WTC11 (cell line): ENCODE results near the gene FAM13A. TPM values are rescaled to one million over a fixed set of nuclear protein-coding genes. Genes with fewer than 3 reads are reported as not detected.

ENCODE experiments used
- ATAC-seq: fragments of 200-7000 bp; cut with Tn5 transposase; 2 replicates; pipeline ENCODE4 v1.10.0; 2021; ENCODE audit warnings: mild to moderate bottlenecking, moderate library complexity
- CTCF ChIA-PET: fragments of 300-600 bp; sonication (Branson Sonifier 250); formaldehyde crosslinking; loops from one replicate; lab custom pipeline; 2021; ENCODE audit warnings: antibody characterized with exemption; lab: Charles Lee
- POLR2A ChIA-PET: fragments of 350-600 bp; sonication (Branson Sonifier 250); formaldehyde crosslinking; loops from one replicate; lab custom pipeline; 2021; ENCODE audit warnings: antibody characterized with exemption; lab: Charles Lee
- DNase-seq: peaks from one replicate; pipeline ENCODE4 v3.0.0; 2021; ENCODE audit warnings: low spot score
- H3K27ac Mint-ChIP-seq: 2 replicates; pipeline ENCODE4 v1.8.0; 2021; ENCODE audit warnings: mixed read lengths
- H3K27me3 Mint-ChIP-seq: 2 replicates; pipeline ENCODE4 v1.8.0; 2021; ENCODE audit warnings: low read depth, mild to moderate bottlenecking, moderate library complexity, mixed read lengths
- H3K36me3 Mint-ChIP-seq: 2 replicates; pipeline ENCODE4 v1.8.0; 2021; ENCODE audit warnings: mixed read lengths
- H3K4me1 Mint-ChIP-seq: 2 replicates; pipeline ENCODE4 v1.8.0; 2022; ENCODE audit warnings: mixed read lengths
- H3K4me3 Mint-ChIP-seq: 2 replicates; pipeline ENCODE4 v1.8.0; 2021; ENCODE audit warnings: mild to moderate bottlenecking, moderate library complexity, mixed read lengths
- H3K9me3 Mint-ChIP-seq: 2 replicates; pipeline ENCODE4 v1.8.0; 2021; ENCODE audit warnings: mixed read lengths
- ATF3 ChIP-seq: sonication (generic); formaldehyde crosslinking; conservative IDR thresholded peaks from 2 replicates; pipeline ENCODE4 v1.8.1; 2022; ENCODE audit warnings: mild to moderate bottlenecking, missing genetic modification reagents
- ELF4 ChIP-seq: sonication (generic); formaldehyde crosslinking; IDR thresholded peaks from 2 replicates; pipeline ENCODE4 v1.8.1; 2022; ENCODE audit warnings: low read depth, mild to moderate bottlenecking, moderate library complexity, missing genetic modification reagents
- FOXK1 ChIP-seq: sonication (generic); formaldehyde crosslinking; IDR thresholded peaks from 2 replicates; pipeline ENCODE4 v1.8.0; 2022; ENCODE audit warnings: mild to moderate bottlenecking, moderate library complexity, missing genetic modification reagents
- GRHL2 ChIP-seq: fragments of 250-450 bp; sonication (Bioruptor Pico); IDR thresholded peaks from 2 replicates; pipeline ENCODE4 v1.8.0; 2022; ENCODE audit warnings: mild to moderate bottlenecking, moderate library complexity; ENCODE audit not compliant: insufficient replicate concordance, severe bottlenecking
- GTF2I ChIP-seq: fragments of 250-450 bp; sonication (Bioruptor Pico); conservative IDR thresholded peaks from 2 replicates; pipeline ENCODE4 v1.4.0; 2021; ENCODE audit warnings: mild to moderate bottlenecking
- HMGA2 ChIP-seq: fragments of 250-450 bp; sonication (Bioruptor Pico); IDR thresholded peaks from 2 replicates; pipeline ENCODE4 v1.4.0; 2021; ENCODE audit warnings: mild to moderate bottlenecking, moderate library complexity
- JAZF1 ChIP-seq: fragments of 250-450 bp; sonication (Bioruptor Pico); IDR thresholded peaks from 2 replicates; pipeline ENCODE4 v1.9.0; 2021; ENCODE audit warnings: moderate library complexity, mild to moderate bottlenecking, inconsistent platforms
- KAT7 ChIP-seq: sonication (generic); formaldehyde crosslinking; IDR thresholded peaks from 2 replicates; pipeline ENCODE4 v1.8.1; 2023; ENCODE audit warnings: missing genetic modification reagents, mild to moderate bottlenecking, borderline replicate concordance
- MYBL2 ChIP-seq: sonication (generic); formaldehyde crosslinking; IDR thresholded peaks from 2 replicates; pipeline ENCODE4 v1.8.1; 2023; ENCODE audit warnings: mild to moderate bottlenecking, moderate library complexity, missing genetic modification reagents
- NR2C2 ChIP-seq: sonication (generic); formaldehyde crosslinking; IDR thresholded peaks from 2 replicates; pipeline ENCODE4 v1.8.0; 2022; ENCODE audit warnings: mild to moderate bottlenecking, missing genetic modification reagents
- PRRX2 ChIP-seq: fragments of 250-450 bp; sonication (Bioruptor Pico); IDR thresholded peaks from 2 replicates; pipeline ENCODE4 v1.8.0; 2021; ENCODE audit warnings: mild to moderate bottlenecking
- SP1 ChIP-seq: sonication (generic); formaldehyde crosslinking; conservative IDR thresholded peaks from 2 replicates; pipeline ENCODE4 v1.8.1; 2022; ENCODE audit warnings: missing genetic modification reagents
- TP53 ChIP-seq: sonication (generic); formaldehyde crosslinking; IDR thresholded peaks from 2 replicates; pipeline ENCODE4 v1.8.1; 2023; ENCODE audit warnings: mild to moderate bottlenecking, missing genetic modification reagents
- USF1 ChIP-seq: sonication (generic); formaldehyde crosslinking; IDR thresholded peaks from 2 replicates; pipeline ENCODE4 v1.8.0; 2022; ENCODE audit warnings: mild to moderate bottlenecking, missing genetic modification reagents
- USF2 ChIP-seq: sonication (generic); formaldehyde crosslinking; IDR thresholded peaks from 2 replicates; pipeline ENCODE4 v1.8.1; 2023; ENCODE audit warnings: mild to moderate bottlenecking, missing genetic modification reagents, moderate library complexity
- ZNF138 ChIP-seq: sonication (generic); formaldehyde crosslinking; conservative IDR thresholded peaks from 2 replicates; pipeline ENCODE4 v1.8.1; 2022; ENCODE audit warnings: mild to moderate bottlenecking, moderate library complexity, missing genetic modification reagents
- ZNF219 ChIP-seq: sonication (generic); formaldehyde crosslinking; IDR thresholded peaks from 2 replicates; pipeline ENCODE4 v1.8.0; 2023; ENCODE audit warnings: missing genetic modification reagents, mild to moderate bottlenecking, borderline replicate concordance
- ZNF317 ChIP-seq: sonication (generic); formaldehyde crosslinking; IDR thresholded peaks from 2 replicates; pipeline ENCODE4 v1.8.1; 2023; ENCODE audit warnings: low read depth, mild to moderate bottlenecking, moderate library complexity, missing genetic modification reagents, borderline replicate concordance
- ZNF416 ChIP-seq: fragments of 250-450 bp; sonication (Bioruptor Pico); IDR thresholded peaks from 2 replicates; pipeline ENCODE4 v1.9.0; 2021; ENCODE audit warnings: mild to moderate bottlenecking, inconsistent platforms
- ZNF512 ChIP-seq: sonication (generic); formaldehyde crosslinking; IDR thresholded peaks from 2 replicates; pipeline ENCODE4 v1.8.1; 2022; ENCODE audit warnings: missing genetic modification reagents, borderline replicate concordance
- ZNF671 ChIP-seq: fragments of 250-450 bp; sonication (Bioruptor Pico); IDR thresholded peaks from 2 replicates; pipeline ENCODE4 v1.8.0; 2021; ENCODE audit warnings: mild to moderate bottlenecking
- total RNA-seq: library from RNA; stranded (reverse); gene quantifications from 3 replicates; pipeline ENCODE4 v1.2.3, GENCODE V29; 2021
- TF ChIP-seq, protein P1 (sequence below): sonication (generic); formaldehyde crosslinking; IDR thresholded peaks from 2 replicates; pipeline ENCODE4 v1.8.1; 2022; ENCODE audit warnings: low read depth, missing genetic modification reagents, borderline replicate concordance
- TF ChIP-seq, protein P2 (sequence below): sonication (generic); formaldehyde crosslinking; IDR thresholded peaks from 2 replicates; pipeline ENCODE4 v1.8.0; 2023; ENCODE audit warnings: mild to moderate bottlenecking, missing genetic modification reagents
- TF ChIP-seq, protein P3 (sequence below): sonication (generic); formaldehyde crosslinking; IDR thresholded peaks from 2 replicates; pipeline ENCODE4 v1.8.1; 2022; ENCODE audit warnings: mild to moderate bottlenecking, moderate library complexity, missing genetic modification reagents
- TF ChIP-seq, protein P4 (sequence below): sonication (generic); formaldehyde crosslinking; IDR thresholded peaks from 2 replicates; pipeline ENCODE4 v1.8.1; 2023; ENCODE audit warnings: mild to moderate bottlenecking, missing genetic modification reagents

The FAM13A gene
- total RNA-seq, 1 experiment from 2014 or later: 14.6 TPM

GRCh38 chr4:88955580-88956380, 101.2 kb downstream of the FAM13A start:
- H3K4me3 Mint-ChIP-seq: no peak overlapping the region
- ATAC-seq: no peak
- no peaks in the 10 kb centered on the region for H3K27me3 Mint-ChIP-seq
- H3K27ac Mint-ChIP-seq: 0 out of 2 replicates have a peak overlapping the region, but pooled peaks have one; percentile 10
- TF ChIP-seq SP1 (CRISPR knock-in tag) (no peak), ZNF512 (CRISPR knock-in tag) (no peak), USF1 (no peak), ZNF219 (no peak), ZNF317 (no peak), HMGA2 (CRISPR knock-in tag) (no peak), JAZF1 (CRISPR knock-in tag) (no peak), TP53 (CRISPR knock-in tag) (no peak), NR2C2 (CRISPR knock-in tag) (no peak), KAT7 (no peak), ZNF671 (CRISPR knock-in tag) (no peak), USF2 (no peak), ZNF416 (CRISPR knock-in tag) (no peak), ATF3 (CRISPR knock-in tag) (no peak)
- TF ChIP-seq, protein P1, sequence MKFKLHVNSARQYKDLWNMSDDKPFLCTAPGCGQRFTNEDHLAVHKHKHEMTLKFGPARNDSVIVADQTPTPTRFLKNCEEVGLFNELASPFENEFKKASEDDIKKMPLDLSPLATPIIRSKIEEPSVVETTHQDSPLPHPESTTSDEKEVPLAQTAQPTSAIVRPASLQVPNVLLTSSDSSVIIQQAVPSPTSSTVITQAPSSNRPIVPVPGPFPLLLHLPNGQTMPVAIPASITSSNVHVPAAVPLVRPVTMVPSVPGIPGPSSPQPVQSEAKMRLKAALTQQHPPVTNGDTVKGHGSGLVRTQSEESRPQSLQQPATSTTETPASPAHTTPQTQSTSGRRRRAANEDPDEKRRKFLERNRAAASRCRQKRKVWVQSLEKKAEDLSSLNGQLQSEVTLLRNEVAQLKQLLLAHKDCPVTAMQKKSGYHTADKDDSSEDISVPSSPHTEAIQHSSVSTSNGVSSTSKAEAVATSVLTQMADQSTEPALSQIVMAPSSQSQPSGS (CRISPR knock-in tag): no peak
- no peak for DNase-seq
- H3K36me3 Mint-ChIP-seq: peaks cover 29% of the 10 kb centered on the region
- ChIA-PET POLR2A (no interaction called here), CTCF (no interaction called here)
- peaks cover 27% of the 10 kb centered on the region for H3K9me3 Mint-ChIP-seq
- peaks cover 39% of the 10 kb centered on the region for H3K4me1 Mint-ChIP-seq

DNA sequence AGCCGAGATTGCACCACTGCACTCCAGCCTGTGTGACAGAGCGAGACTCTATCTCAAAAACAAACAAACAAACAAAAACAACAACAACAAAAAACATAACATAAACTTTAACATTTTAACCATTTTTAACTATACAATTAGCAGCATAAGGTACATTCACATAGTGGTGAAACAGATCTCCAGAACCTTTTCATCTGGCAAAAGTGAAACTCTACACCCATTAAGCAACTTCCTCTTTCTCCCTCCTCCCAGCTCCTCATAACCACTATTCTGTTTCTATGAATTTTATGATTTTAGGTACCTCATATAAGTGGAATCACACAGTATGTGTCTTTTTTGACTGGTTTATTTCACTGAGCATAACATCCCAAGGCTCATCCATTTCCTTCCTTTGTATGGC, 103.6 kb downstream of the FAM13A start:
- DNase-seq (no peak), ATAC-seq (no peak)
- Mint-ChIP-seq H3K36me3 (peaks cover 15% of the 10 kb centered on the region), H3K4me1 (peaks cover 20% of the 10 kb centered on the region), H3K9me3 (peaks cover 13% of the 10 kb centered on the region; the same call in 1 of the 2 replicates), H3K27ac (no peak overlapping the region; the same call in 1 of the 2 replicates), H3K4me3 (no peak overlapping the region), H3K27me3 (no peaks in the 10 kb centered on the region)
- ChIA-PET POLR2A (no interaction called here), CTCF (no interaction called here)
- TF ChIP-seq, protein P2, sequence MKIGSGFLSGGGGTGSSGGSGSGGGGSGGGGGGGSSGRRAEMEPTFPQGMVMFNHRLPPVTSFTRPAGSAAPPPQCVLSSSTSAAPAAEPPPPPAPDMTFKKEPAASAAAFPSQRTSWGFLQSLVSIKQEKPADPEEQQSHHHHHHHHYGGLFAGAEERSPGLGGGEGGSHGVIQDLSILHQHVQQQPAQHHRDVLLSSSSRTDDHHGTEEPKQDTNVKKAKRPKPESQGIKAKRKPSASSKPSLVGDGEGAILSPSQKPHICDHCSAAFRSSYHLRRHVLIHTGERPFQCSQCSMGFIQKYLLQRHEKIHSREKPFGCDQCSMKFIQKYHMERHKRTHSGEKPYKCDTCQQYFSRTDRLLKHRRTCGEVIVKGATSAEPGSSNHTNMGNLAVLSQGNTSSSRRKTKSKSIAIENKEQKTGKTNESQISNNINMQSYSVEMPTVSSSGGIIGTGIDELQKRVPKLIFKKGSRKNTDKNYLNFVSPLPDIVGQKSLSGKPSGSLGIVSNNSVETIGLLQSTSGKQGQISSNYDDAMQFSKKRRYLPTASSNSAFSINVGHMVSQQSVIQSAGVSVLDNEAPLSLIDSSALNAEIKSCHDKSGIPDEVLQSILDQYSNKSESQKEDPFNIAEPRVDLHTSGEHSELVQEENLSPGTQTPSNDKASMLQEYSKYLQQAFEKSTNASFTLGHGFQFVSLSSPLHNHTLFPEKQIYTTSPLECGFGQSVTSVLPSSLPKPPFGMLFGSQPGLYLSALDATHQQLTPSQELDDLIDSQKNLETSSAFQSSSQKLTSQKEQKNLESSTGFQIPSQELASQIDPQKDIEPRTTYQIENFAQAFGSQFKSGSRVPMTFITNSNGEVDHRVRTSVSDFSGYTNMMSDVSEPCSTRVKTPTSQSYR (CRISPR knock-in tag): no peak
- no peak for TF ChIP-seq ELF4 (CRISPR knock-in tag)
- TF ChIP-seq ZNF138 (CRISPR knock-in tag): no peak
- TF ChIP-seq GTF2I: no peak
- TF ChIP-seq GRHL2 (CRISPR knock-in tag): no peak
- TF ChIP-seq NR2C2 (CRISPR knock-in tag): no peak
- TF ChIP-seq USF2: no peak
- no peak for TF ChIP-seq PRRX2
- TF ChIP-seq MYBL2 (CRISPR knock-in tag): no peak
- no peak for TF ChIP-seq ZNF416 (CRISPR knock-in tag)
- TF ChIP-seq, protein P3, sequence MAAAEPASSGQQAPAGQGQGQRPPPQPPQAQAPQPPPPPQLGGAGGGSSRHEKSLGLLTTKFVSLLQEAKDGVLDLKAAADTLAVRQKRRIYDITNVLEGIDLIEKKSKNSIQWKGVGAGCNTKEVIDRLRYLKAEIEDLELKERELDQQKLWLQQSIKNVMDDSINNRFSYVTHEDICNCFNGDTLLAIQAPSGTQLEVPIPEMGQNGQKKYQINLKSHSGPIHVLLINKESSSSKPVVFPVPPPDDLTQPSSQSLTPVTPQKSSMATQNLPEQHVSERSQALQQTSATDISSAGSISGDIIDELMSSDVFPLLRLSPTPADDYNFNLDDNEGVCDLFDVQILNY (CRISPR knock-in tag): no peak
- TF ChIP-seq, protein P4, sequence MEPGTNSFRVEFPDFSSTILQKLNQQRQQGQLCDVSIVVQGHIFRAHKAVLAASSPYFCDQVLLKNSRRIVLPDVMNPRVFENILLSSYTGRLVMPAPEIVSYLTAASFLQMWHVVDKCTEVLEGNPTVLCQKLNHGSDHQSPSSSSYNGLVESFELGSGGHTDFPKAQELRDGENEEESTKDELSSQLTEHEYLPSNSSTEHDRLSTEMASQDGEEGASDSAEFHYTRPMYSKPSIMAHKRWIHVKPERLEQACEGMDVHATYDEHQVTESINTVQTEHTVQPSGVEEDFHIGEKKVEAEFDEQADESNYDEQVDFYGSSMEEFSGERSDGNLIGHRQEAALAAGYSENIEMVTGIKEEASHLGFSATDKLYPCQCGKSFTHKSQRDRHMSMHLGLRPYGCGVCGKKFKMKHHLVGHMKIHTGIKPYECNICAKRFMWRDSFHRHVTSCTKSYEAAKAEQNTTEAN: no peak
- no peak for TF ChIP-seq FOXK1 (CRISPR knock-in tag)
